ENCODE data around the gene ADORA2B. TPM values are rescaled to one million over a fixed set of nuclear protein-coding genes. Genes with fewer than 3 reads are reported as not detected.
"Not testable (repeated sequence)": the region's sequence is repeated elsewhere in the genome, so short reads cannot be mapped to it uniquely, and the experiment has no call there.

ADORA2B gene
- total and polyA plus RNA-seq, 2 donors from 2014 or later: 0.60 TPM; not detected in 1

- Histone ChIP-seq H3K9ac (ENCODE audit: low read length in 3 of 3) (no peak overlapping the region), H3K4me1 (ENCODE audit: control insufficient read depth in 2 of 3, insufficient read depth in 2 of 3, low read depth in 1 of 3, low read length in 3 of 3) (no peaks in the 10 kb centered on the region), H3K36me3 (ENCODE audit: control insufficient read depth in 2 of 3, insufficient read depth in 3 of 3, low read length in 3 of 3) (no peaks in the 10 kb centered on the region), H3K9me3 (ENCODE audit: control insufficient read depth in 2 of 3, insufficient read depth in 1 of 3, low read length in 3 of 3) (no peaks in the 10 kb centered on the region), H3K27me3 (ENCODE audit: control insufficient read depth, insufficient read depth, low read length) (no peaks in the 10 kb centered on the region), H3K27ac (ENCODE audit: low read depth in 2 of 2, low read length in 2 of 2) (no peak overlapping the region), H3K4me3 (ENCODE audit: low read length in 3 of 3) (no peak overlapping the region)
- FAIRE-seq (no peak), DNase-seq (peak in 1 of 5 donors; percentile 8)
- TF ChIP-seq, protein P1, sequence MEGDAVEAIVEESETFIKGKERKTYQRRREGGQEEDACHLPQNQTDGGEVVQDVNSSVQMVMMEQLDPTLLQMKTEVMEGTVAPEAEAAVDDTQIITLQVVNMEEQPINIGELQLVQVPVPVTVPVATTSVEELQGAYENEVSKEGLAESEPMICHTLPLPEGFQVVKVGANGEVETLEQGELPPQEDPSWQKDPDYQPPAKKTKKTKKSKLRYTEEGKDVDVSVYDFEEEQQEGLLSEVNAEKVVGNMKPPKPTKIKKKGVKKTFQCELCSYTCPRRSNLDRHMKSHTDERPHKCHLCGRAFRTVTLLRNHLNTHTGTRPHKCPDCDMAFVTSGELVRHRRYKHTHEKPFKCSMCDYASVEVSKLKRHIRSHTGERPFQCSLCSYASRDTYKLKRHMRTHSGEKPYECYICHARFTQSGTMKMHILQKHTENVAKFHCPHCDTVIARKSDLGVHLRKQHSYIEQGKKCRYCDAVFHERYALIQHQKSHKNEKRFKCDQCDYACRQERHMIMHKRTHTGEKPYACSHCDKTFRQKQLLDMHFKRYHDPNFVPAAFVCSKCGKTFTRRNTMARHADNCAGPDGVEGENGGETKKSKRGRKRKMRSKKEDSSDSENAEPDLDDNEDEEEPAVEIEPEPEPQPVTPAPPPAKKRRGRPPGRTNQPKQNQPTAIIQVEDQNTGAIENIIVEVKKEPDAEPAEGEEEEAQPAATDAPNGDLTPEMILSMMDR (IDR thresholded peaks at IDR 0.05; ENCODE audit: borderline replicate concordance, extremely low read depth, insufficient read depth): no peak
- intact Hi-C loops (cut with DNase I): no loop called here
Measured at GRCh38 chr17:15935891-15936290, 9.0 kb upstream of the ADORA2B start.

DNA sequence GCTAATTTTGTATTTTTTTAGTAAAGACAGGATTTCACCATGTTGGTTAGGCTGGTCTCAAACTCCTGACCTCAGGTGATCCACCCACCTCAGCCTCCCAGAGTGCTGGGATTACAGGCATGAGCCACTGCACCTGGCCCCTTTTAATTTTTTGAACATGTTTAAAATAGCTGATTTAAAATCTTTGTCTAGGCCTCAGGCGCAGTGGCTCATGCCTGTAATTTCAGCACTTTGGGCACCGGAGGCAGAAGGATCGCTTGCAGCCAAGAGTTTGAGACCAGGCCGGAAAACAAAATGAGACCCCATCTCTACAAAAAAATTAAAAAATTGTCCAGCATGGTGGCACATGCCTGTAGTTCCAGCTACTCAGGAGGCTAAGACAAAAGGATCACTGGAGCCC, 8.4 kb upstream of the ADORA2B start:
- not testable (repeated sequence) for H3K4me3 ChIP-seq (ENCODE audit: low read length in 3 of 3)

DNA sequence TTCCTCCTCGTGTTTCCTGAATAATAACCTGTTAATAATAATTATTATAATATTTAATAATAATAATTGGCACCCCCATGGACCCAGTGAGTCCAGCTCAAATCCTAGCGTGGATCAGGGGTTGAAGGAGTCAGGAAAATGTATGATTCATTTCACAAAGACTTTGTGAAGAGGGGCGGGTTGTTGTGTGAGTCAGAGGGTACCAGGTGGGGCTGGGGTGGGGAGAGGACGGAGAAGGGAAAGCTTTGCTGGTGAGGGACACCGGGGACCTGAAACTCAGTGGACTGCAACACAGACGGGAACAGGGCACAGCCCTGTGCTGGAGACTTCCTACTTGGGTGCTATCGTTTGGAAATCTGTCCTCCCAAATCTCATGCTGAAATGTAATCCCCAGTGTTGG, 3.1 kb upstream of the ADORA2B start:
- peak in 1 of 5 donors; percentile 37 for DNase-seq

More for the DNA sequence above, 8.4 kb upstream of the ADORA2B start:
- H3K4me1 ChIP-seq (ENCODE audit: control insufficient read depth in 2 of 3, insufficient read depth in 2 of 3, low read depth in 1 of 3, low read length in 3 of 3); intact Hi-C loops (cut with DNase I); H3K9ac ChIP-seq (ENCODE audit: low read length in 3 of 3); H3K27ac ChIP-seq (ENCODE audit: low read depth in 2 of 2, low read length in 2 of 2); H3K27me3 ChIP-seq (ENCODE audit: control insufficient read depth, insufficient read depth, low read length); FAIRE-seq; H3K36me3 ChIP-seq (ENCODE audit: control insufficient read depth in 2 of 3, insufficient read depth in 3 of 3, low read length in 3 of 3); H3K9me3 ChIP-seq (ENCODE audit: control insufficient read depth in 2 of 3, insufficient read depth in 1 of 3, low read length in 3 of 3): not testable (repeated sequence)
- DNase-seq: peak in 1 of 5 donors; percentile 13

GRCh38 chr17:15942207-15942833, 2.6 kb upstream of the ADORA2B start:
- TF ChIP-seq, protein P1 (IDR thresholded peaks at IDR 0.05; ENCODE audit: borderline replicate concordance, extremely low read depth, insufficient read depth): no peak
- peaks cover 10% of the 10 kb centered on the region for H3K27me3 ChIP-seq (ENCODE audit: control insufficient read depth, insufficient read depth, low read length)
- FAIRE-seq (no peak), DNase-seq (peak in 1 of 5 donors; percentile 49)
- H3K36me3 ChIP-seq (ENCODE audit: control insufficient read depth in 2 of 3, insufficient read depth in 3 of 3, low read length in 3 of 3): no peaks in the 10 kb centered on the region
- no peaks in the 10 kb centered on the region for H3K9me3 ChIP-seq (ENCODE audit: control insufficient read depth in 2 of 3, insufficient read depth in 1 of 3, low read length in 3 of 3)
- intact Hi-C loops (cut with DNase I): no loop called here
- H3K27ac ChIP-seq (ENCODE audit: low read depth in 2 of 2, low read length in 2 of 2): no peak overlapping the region
- H3K9ac ChIP-seq (ENCODE audit: low read length in 3 of 3): no peak overlapping the region
- H3K4me1 ChIP-seq (ENCODE audit: control insufficient read depth in 2 of 3, insufficient read depth in 2 of 3, low read depth in 1 of 3, low read length in 3 of 3): peaks cover 0 to 7% (median 0%) of the 10 kb centered on the region in 3 donors
- no peak overlapping the region for H3K4me3 ChIP-seq (ENCODE audit: low read length in 3 of 3)

More for the DNA sequence above, 3.1 kb upstream of the ADORA2B start:
- no peaks in the 10 kb centered on the region for H3K9me3 ChIP-seq (ENCODE audit: control insufficient read depth in 2 of 3, insufficient read depth in 1 of 3, low read length in 3 of 3)
- no peak overlapping the region for H3K4me3 ChIP-seq (ENCODE audit: low read length in 3 of 3)
- no peaks in the 10 kb centered on the region for H3K36me3 ChIP-seq (ENCODE audit: control insufficient read depth in 2 of 3, insufficient read depth in 3 of 3, low read length in 3 of 3)
- TF ChIP-seq, protein P1 (IDR thresholded peaks at IDR 0.05; ENCODE audit: borderline replicate concordance, extremely low read depth, insufficient read depth): no peak
- no peak overlapping the region for H3K9ac ChIP-seq (ENCODE audit: low read length in 3 of 3)
- FAIRE-seq: no peak
- peaks cover 10% of the 10 kb centered on the region for H3K27me3 ChIP-seq (ENCODE audit: control insufficient read depth, insufficient read depth, low read length)
- intact Hi-C loops (cut with DNase I): no loop called here
- H3K4me1 ChIP-seq (ENCODE audit: control insufficient read depth in 2 of 3, insufficient read depth in 2 of 3, low read depth in 1 of 3, low read length in 3 of 3): peaks cover 0 to 7% (median 0%) of the 10 kb centered on the region in 3 donors
- no peak overlapping the region for H3K27ac ChIP-seq (ENCODE audit: low read depth in 2 of 2, low read length in 2 of 2)

All from kidney (tissue), 14 donors.